GM12875 (cell line): ENCODE results near the gene WDR89.

Source experiments
- H3K4me3 ChIP-seq: one replicate; pipeline ENCODE4 v1.5.1; 2011; ENCODE audit warnings: low read depth, low read length, control low read depth
- CTCF ChIP-seq: IDR thresholded peaks from 2 replicates; pipeline ENCODE4 v1.5.1; 2011; ENCODE audit warnings: low read depth, mild to moderate bottlenecking, control low read depth, inconsistent platforms, low read length, moderate library complexity, borderline replicate concordance; ENCODE audit not compliant: insufficient read depth

WDR89 gene

GRCh38 chr14:63564318-63564717 lies 77.4 kb downstream of the WDR89 start:
- no peak overlapping the region for H3K4me3 ChIP-seq
- no peak for TF ChIP-seq CTCF

GRCh38 chr14:63563370-63564026 lies 78.2 kb downstream of the WDR89 start:
- no peak overlapping the region for H3K4me3 ChIP-seq

GRCh38 chr14:63562405-63562804 lies 79.3 kb downstream of the WDR89 start:
- H3K4me3 ChIP-seq, result no peak overlapping the region
- TF ChIP-seq CTCF, result no peak

More at GRCh38 chr14:63563370-63564026, 78.2 kb downstream of the WDR89 start:
- no peak for TF ChIP-seq CTCF

GRCh38 chr14:63555572-63555971 lies 86.1 kb downstream of the WDR89 start:
- no peak overlapping the region for H3K4me3 ChIP-seq
- no peak for TF ChIP-seq CTCF

GRCh38 chr14:63551332-63551731 lies 90.3 kb downstream of the WDR89 start:
- H3K4me3 ChIP-seq, result no peak overlapping the region
- TF ChIP-seq CTCF, result no peak

GRCh38 chr14:63547798-63548335 lies 93.8 kb downstream of the WDR89 start:
- no peak overlapping the region for H3K4me3 ChIP-seq
- TF ChIP-seq CTCF, result no peak
